DLD1 (cell line): ENCODE data around the gene NMU.
"Not testable (repeated sequence)": the region's sequence is repeated elsewhere in the genome, so short reads cannot be mapped to it uniquely, and the experiment has no call there.

Experiments
- in situ Hi-C: cut with HindIII; loops from 2 replicates; pipeline ENCODE4 v1.10.0; 2017; ENCODE audit warnings: low sequenced_read_pairs

NMU gene

DNA sequence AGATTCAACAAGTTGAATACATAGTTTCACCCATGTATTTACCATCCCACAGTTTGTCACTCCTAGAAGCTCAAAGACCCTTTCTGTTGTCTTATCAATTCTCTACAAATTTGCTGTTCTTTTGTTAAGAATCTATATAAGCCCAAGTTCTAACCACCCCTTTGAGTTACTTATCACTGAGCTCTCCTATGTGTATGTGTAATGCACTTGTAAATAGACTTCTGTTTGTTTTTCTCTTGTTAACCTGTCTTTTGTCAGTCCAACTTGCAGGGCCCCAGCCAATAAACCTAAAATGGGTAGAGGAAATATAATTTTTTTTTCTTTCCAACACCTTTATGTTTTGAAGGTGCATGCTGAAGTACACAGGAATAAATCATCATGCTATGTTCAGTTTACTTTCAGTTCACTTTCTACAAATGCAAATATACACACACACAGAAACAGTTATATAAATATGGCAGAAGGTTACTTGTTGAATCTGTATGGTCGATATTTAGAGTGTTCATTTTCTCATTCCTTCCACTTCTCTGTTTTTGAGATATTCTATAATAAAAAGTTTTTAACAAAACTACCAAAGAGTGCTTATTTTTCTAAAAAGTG, 67.1 kb downstream of the NMU start:
- in situ Hi-C loops, result no loop called here

DNA sequence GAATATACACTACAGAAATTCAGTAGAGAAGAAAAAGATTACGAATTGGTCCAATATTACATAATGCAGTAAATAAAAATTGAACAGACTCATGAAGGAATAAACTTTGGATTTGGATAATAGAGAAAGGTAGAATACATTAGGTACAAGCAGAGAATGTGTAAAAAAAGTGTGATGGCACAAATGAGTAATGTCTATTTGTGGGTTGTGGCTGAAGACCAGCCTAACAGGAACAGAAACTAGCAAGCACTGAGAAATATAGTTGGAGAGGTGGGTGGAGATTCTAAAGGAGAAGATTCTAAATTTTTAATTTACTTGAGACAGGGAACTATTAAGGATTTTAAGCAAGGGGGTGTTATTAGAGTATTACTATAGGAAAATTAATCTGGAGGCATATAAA, 74.2 kb downstream of the NMU start:
- in situ Hi-C loops, result no loop called here

DNA sequence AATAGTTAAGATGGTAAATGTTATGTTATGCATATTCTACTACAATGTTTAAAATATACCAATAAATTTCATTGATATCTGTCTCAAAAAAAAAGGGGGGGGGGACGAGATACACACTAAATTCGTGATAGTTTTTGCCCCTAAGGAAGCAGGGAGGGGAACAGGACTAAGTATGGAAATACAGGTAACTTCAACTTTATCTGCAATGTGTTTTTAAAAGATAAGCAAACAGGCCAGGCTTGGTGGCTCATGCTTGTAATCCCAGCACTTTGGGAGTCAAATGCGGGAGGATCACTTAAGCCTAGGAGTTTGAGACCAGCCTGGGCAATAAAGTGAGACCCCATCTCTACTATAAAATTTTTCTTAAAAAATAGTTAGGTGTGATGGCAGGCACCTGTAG, 76.0 kb downstream of the NMU start:
- in situ Hi-C loops, result no loop called here

DNA sequence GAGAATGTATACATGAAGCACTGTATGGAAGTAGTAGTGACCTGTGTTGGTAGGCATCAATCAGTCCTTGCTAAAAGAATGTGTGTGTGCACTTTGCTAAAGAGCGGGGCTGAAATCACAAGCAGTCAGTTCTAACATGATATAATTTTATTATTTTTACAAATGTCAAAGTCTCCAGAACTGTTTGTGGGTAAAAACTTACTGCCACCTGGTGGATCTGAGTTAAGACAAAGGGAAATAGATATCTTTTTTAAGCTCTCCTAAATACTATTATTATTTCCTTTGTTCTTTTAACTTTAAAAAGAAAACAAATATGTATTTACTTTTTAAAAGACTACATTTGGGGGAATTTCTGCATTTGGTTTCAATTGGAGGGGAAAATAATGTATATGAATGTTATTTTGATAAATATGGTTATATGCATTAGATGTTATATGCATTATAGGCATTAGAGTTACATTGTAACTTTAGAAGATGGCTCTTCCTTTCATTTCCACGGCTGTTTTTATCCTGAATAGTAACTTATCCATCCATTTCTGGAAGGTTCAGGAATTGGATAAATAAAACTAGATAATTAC, 81.6 kb downstream of the NMU start:
- in situ Hi-C loops, result no loop called here

DNA sequence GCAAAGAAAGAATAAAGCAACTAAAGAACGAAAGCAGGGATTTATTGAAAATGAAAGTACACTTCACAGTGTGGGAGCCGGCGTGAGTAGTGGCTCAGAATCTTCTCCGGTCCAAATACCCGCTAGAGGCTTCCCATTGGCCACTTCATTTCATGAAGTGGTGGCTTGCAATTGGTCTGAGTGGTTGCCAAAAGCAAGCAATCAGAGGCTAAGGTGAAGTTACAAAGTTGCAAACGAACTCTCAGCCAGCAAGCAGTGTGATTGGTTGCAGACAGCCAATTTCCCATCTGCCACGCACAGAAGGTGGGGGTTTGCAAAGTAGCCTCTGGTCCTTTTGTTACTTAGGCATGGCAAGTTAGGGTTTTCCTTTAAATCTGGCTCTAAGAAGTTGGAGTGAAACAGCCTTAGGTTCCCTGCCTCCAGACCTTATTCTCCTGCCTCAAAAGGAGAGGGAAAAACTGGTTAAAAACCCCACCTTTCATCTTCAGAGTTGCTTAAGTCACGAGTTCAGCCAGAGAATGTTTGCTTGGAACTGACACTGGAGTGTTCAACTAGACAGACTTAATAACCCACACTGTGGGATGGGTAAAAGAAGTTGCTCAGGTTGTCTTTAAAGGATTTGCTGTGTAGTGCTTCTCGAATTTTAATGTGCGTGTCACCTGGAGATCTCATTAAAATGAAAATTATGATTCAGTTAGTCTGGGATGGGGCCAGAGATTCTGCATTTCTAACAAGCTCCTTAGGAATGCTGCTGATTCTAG, 82.5 kb downstream of the NMU start:
- in situ Hi-C loops, result no loop called here

DNA sequence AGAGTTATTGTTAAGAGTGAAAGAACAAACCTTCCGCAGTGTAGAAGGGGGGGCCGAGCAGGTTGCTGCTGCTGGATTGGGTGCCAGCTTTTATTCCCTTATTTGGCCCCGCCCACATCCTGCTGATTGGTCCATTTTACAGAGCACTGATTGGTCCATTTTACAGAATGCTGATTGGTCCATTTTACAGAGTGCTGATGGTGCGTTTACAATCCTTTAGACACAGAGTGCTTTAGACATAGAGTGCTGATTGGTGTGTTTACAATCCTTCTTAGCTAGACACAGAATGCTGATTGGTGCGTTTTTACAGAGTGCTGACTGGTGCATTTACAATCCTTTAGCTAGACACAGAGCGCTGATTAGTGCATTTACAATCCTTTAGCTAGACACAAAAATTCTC, 84.1 kb downstream of the NMU start:
- in situ Hi-C loops, result not testable (repeated sequence)

DNA sequence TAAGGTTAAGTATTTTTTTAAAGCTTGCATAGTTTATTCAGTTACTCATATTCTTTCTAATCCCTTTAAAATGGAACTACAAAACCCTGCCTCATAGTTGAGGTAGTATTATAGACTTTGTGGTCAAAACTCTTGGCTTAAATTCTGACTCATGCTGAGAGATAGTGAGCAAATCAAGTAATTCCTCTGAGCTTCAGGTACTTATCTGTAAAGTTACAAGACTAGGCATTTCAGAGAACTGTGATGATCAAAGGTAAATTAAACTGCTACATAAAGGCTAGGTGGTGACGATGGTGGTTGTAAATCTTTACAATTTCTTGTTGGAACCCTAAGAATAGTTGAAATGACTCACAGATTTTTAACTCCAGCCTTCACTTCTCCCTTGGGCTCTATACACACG, 86.2 kb downstream of the NMU start:
- in situ Hi-C loops, result no loop called here

DNA sequence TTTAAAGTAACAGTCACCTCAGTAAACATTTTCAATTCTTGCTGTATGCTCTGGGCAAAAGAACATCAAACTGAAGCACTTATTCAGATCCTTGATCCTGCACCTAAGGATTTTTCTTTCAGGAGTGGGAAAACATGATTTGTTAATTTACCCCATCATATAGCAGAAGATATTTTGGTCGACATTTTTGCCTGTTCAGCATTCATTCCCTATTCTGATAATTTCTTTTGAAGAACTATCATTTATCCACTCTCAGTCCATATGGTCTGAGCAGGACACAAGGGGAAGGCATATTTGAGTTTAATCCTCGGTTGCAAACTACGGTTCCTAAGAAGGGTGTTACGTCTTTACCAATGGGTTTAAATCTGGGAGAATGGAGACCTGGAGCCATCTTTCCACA, 88.2 kb downstream of the NMU start:
- in situ Hi-C loops, result no loop called here

DNA sequence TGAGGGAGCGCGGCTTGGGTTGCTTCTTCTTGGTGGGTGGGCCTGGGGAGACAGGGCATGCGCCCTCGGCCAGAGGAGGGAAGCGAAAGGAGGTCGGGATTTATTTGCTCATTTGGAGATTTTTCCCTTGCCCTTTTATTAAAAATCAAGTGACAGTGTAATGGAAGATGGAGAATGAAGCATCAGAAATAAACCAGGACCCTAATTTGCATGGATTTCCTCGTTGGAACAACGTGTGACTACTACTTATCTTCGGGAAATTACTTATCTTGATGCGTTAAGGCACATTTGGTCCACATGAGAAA, 88.7 kb downstream of the NMU start:
- in situ Hi-C loops, result no loop called here

DNA sequence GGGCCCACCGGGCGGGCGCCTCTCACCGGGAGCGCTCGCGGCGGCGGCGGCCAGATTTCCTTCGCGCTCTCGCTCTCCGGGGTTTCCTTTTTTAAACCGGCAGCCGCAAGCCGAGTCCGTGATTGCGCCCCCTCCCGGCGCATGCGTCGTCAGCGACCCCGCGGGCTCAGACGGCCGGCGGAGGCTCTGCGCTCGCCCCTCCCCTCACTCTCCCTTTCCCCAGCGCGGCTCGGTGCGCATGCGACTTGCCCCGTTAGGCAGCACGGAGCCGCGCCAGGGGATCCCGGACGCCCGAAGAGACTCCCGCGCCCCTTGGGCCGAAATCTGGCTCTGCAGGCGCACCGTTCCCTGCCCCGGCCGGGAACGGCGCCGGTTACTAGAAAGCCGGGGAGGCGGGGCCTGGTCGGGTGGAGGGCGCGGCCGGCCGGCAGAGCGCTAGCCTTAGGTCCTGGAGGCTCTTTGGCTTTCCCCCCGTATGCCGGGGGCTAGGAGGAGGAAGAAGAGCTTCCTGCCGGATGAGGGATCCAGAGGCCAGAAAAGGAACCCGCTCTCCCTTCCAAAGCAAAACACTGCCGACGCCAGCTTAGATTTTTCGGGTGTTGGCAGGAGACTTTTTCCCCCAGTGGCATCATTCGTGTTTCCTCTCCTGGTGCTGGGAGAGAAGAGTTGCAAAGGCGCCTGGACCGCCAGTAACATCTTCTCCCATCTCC, 89.2 kb downstream of the NMU start, which contains the start of gene CLOCK:
TSS of gene CLOCK (minus strand) at position 154 of the 710 bp plus-strand sequence. CDS start 64,124 bp downstream, outside the sequence.
- in situ Hi-C loops, result no loop called here

DNA sequence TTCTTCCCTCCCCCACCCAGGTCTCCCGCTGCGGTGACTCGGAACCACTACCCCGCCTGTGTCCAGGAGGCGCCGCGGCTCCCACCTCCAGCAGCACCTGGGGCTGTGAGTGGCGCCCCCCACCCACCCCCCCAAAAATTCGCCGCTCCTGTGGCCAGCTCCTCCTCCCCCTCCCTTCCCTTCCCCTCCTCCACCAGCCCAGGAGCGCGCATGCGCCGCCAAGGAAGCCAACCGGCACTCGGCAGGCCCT, 89.7 kb downstream of the NMU start:
- in situ Hi-C loops, result no loop called here

DNA sequence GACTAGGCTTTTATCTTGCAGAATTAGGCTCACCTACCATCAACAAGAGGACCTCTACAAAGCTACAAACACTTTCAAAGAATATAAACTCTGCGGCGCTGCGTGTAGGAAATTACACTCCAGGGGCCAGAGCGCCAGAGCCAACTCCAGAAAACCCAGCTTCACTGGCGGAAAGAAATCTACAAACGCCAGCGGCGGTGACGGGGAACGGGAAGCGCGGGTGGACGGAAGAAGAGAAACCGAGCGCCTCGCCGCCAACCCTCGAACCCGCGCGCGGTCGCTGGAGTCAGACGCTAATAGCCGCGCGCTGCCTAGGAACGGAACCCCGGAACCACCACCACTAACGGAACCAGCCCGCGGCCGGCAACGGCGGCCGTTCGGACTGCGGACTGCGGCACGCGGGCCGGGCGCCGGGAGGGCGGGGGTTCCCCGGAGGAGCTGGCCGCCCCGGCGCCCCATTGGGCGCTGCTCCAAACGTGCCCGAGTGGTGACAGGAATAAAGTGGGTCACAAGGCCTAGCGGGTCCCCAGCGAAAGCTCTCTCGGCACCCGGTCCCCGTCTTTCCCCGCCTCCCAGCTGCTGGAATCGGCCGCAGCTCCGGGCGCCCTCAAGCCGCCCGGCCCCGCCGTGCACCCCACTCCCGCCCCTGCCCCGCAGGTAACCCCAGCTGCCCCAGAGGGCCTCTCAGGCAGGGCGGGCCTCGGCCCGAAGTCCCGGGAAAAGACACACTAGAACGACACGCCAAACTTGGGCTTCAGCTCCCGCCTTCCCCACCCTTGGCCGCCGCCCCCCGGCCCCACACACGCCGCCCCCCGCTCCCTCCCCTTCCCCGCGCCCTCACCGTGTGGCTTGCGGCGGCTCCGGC, 90.2 kb downstream of the NMU start:
- in situ Hi-C loops, result no loop called here
